ENCODE measurements around the gene DZIP1L.

The DZIP1L gene

GRCh38 chr3:138081371-138082084 is 33.9 kb downstream of the DZIP1L start:
- FAIRE-seq: no peak
- TF ChIP-seq TAF1 (IDR thresholded peaks at IDR 0.05; ENCODE audit: borderline replicate concordance, low read depth, low read length) (no peak), POLR2A (IDR thresholded peaks at IDR 0.05; ENCODE audit: low read depth, low read length) (no peak), POLR2AphosphoS5 (IDR thresholded peaks at IDR 0.05; ENCODE audit: low read depth, low read length) (no peak)
- DNase-seq (ENCODE audit: insufficient read length): no peak

- no peak for FAIRE-seq
- TF ChIP-seq TAF1 (IDR thresholded peaks at IDR 0.05; ENCODE audit: borderline replicate concordance, low read depth, low read length) (no peak), POLR2AphosphoS5 (IDR thresholded peaks at IDR 0.05; ENCODE audit: low read depth, low read length) (no peak), POLR2A (IDR thresholded peaks at IDR 0.05; ENCODE audit: low read depth, low read length) (no peak)
- no peak for DNase-seq (ENCODE audit: insufficient read length)
Observed at GRCh38 chr3:138079901-138080300, 35.5 kb downstream of the DZIP1L start.

DNA sequence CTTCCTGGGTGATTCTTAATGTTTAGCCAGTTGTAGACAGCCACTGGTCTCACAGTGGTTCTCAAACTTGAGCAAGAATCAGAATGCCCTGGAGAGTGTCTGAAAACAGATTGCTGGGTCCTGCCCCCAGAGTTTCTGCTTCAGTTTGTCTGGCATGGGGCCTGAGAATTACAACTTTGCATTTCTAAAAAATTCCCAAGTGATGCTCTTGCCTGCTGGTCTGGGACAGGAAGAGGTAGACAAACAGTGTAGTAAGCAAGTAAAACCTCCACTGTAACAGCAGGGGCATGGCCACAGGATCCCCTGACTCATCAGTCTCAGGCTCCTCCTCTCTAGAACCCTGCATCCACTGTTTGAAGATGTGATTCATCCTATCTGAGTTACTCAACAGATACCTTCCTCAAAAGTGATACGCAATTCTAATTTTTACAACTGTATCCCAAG is 36.5 kb downstream of the DZIP1L start:
- TF ChIP-seq POLR2A (IDR thresholded peaks at IDR 0.05; ENCODE audit: low read depth, low read length) (no peak), POLR2AphosphoS5 (IDR thresholded peaks at IDR 0.05; ENCODE audit: low read depth, low read length) (no peak), TAF1 (IDR thresholded peaks at IDR 0.05; ENCODE audit: borderline replicate concordance, low read depth, low read length) (no peak)
- DNase-seq (ENCODE audit: insufficient read length): no peak
- no peak for FAIRE-seq

GRCh38 chr3:138078096-138078495 is 37.3 kb downstream of the DZIP1L start:
- no peak for FAIRE-seq
- TF ChIP-seq POLR2A (IDR thresholded peaks at IDR 0.05; ENCODE audit: low read depth, low read length): no peak
- TF ChIP-seq TAF1 (IDR thresholded peaks at IDR 0.05; ENCODE audit: borderline replicate concordance, low read depth, low read length): no peak
- no peak for TF ChIP-seq POLR2AphosphoS5 (IDR thresholded peaks at IDR 0.05; ENCODE audit: low read depth, low read length)

GRCh38 chr3:138072796-138073195 is 42.6 kb downstream of the DZIP1L start:
- no peak for TF ChIP-seq POLR2AphosphoS5 (IDR thresholded peaks at IDR 0.05; ENCODE audit: low read depth, low read length)
- TF ChIP-seq POLR2A (IDR thresholded peaks at IDR 0.05; ENCODE audit: low read depth, low read length): no peak
- TF ChIP-seq TAF1 (IDR thresholded peaks at IDR 0.05; ENCODE audit: borderline replicate concordance, low read depth, low read length): no peak
- no peak for DNase-seq (ENCODE audit: insufficient read length)
- FAIRE-seq: no peak

More at GRCh38 chr3:138078096-138078495, 37.3 kb downstream of the DZIP1L start:
- DNase-seq (ENCODE audit: insufficient read length): no peak

DNA sequence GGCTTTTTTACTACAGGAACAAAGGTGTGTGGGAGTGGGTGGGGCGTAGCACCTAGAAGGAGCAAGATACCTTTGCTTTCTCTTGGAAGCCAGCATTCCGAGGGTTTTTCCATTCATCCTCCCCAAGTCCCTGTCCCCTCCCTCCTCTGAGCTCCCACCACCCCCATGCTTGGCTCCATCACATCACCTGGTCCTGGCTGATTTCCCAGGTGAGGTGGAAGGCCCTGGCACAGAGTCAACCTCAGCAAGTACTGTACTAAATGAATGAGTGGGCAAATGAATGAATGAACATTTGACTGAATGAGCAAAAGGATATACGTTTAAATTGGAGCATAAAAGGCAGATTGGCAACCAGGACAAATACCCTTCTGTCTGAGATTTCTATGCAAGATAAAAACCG is 45.4 kb downstream of the DZIP1L start:
- no peak for TF ChIP-seq TAF1 (IDR thresholded peaks at IDR 0.05; ENCODE audit: borderline replicate concordance, low read depth, low read length)
- DNase-seq (ENCODE audit: insufficient read length) (no peak), FAIRE-seq (no peak)

- FAIRE-seq (peak; percentile 88), DNase-seq (ENCODE audit: insufficient read length) (peak; percentile 72)
- TF ChIP-seq TAF1 (IDR thresholded peaks at IDR 0.05; ENCODE audit: borderline replicate concordance, low read depth, low read length) (no peak), POLR2AphosphoS5 (IDR thresholded peaks at IDR 0.05; ENCODE audit: low read depth, low read length) (no peak), POLR2A (IDR thresholded peaks at IDR 0.05; ENCODE audit: low read depth, low read length) (no peak)
Observed at GRCh38 chr3:138068579-138069174, 46.7 kb downstream of the DZIP1L start.

GRCh38 chr3:138068046-138068445 is 47.4 kb downstream of the DZIP1L start:
- no peak for DNase-seq (ENCODE audit: insufficient read length)
- TF ChIP-seq TAF1 (IDR thresholded peaks at IDR 0.05; ENCODE audit: borderline replicate concordance, low read depth, low read length): no peak
- no peak for TF ChIP-seq POLR2AphosphoS5 (IDR thresholded peaks at IDR 0.05; ENCODE audit: low read depth, low read length)
- TF ChIP-seq POLR2A (IDR thresholded peaks at IDR 0.05; ENCODE audit: low read depth, low read length): no peak
- FAIRE-seq: no peak

GRCh38 chr3:138066972-138067371 is 48.4 kb downstream of the DZIP1L start:
- no peak for DNase-seq (ENCODE audit: insufficient read length)

DNA sequence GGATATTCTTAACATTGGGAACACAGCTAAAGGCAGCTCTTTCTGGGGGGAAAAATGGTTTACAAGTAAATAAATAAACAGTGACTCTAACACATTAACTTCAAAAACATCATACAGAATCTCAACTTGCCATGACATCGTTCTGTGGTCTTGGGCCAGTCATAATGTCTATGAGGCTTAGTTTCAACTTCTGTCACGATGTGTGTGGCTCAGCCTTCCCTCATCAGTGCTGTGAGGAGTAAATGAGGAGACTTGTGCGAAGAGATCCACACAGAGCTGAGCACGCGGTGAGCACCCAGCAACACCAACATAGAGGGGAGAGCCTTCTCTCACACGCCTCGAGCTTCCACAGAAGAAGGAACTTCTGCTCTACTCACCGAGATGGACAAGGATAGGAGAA is 49.0 kb downstream of the DZIP1L start:
- FAIRE-seq (peak; percentile 94), DNase-seq (ENCODE audit: insufficient read length) (no peak)
- TF ChIP-seq POLR2AphosphoS5 (IDR thresholded peaks at IDR 0.05; ENCODE audit: low read depth, low read length) (no peak), TAF1 (IDR thresholded peaks at IDR 0.05; ENCODE audit: borderline replicate concordance, low read depth, low read length) (no peak), POLR2A (IDR thresholded peaks at IDR 0.05; ENCODE audit: low read depth, low read length) (no peak)

More at GRCh38 chr3:138066972-138067371, 48.4 kb downstream of the DZIP1L start:
- TF ChIP-seq POLR2A (IDR thresholded peaks at IDR 0.05; ENCODE audit: low read depth, low read length): no peak
- TF ChIP-seq POLR2AphosphoS5 (IDR thresholded peaks at IDR 0.05; ENCODE audit: low read depth, low read length): no peak
- TF ChIP-seq TAF1 (IDR thresholded peaks at IDR 0.05; ENCODE audit: borderline replicate concordance, low read depth, low read length): no peak
- no peak for FAIRE-seq

DNA sequence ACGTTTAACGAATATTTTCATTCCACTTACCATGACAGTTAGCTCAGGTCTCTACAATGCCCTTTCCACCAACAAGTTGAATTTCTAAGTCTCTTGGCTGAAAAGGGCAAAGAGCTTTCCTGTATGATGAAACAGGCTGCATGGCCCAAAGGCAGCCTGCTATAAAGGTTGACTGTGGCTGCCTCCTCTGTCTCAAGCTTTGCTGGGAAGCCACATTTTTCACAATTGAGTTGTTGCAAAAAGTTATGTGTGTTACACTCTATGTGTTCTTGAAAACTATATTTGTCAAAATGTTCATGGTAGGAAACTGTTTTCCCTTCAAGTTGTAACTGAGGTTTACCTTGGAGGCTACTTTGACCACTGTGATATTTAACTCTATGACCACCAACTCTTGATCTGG is 49.5 kb downstream of the DZIP1L start:
- TF ChIP-seq POLR2AphosphoS5 (IDR thresholded peaks at IDR 0.05; ENCODE audit: low read depth, low read length): no peak
- no peak for TF ChIP-seq TAF1 (IDR thresholded peaks at IDR 0.05; ENCODE audit: borderline replicate concordance, low read depth, low read length)
- no peak for TF ChIP-seq POLR2A (IDR thresholded peaks at IDR 0.05; ENCODE audit: low read depth, low read length)
- no peak for DNase-seq (ENCODE audit: insufficient read length)
- FAIRE-seq: no peak

DNA sequence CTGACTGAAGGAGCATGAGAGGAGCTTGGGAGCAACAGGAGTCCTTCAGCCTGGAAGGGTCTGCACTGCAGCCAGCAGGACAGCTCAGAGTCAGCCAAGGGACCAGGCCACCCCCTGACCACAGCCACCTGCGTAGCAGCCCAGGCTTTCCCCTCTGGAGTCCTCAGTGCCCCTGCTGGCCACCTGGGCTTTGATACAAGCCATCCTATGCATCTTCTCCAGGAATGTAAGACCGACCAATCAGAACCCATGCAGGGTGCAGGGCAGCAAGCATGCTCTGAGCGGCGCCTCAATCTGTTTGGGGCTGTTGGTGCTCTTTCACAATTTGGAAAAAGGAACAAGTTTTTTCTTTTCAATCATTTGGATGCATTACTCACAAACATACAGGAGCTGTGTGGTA is 52.0 kb downstream of the DZIP1L start:
- FAIRE-seq: no peak
- no peak for DNase-seq (ENCODE audit: insufficient read length)
- no peak for TF ChIP-seq POLR2AphosphoS5 (IDR thresholded peaks at IDR 0.05; ENCODE audit: low read depth, low read length)
- TF ChIP-seq TAF1 (IDR thresholded peaks at IDR 0.05; ENCODE audit: borderline replicate concordance, low read depth, low read length): no peak
- TF ChIP-seq POLR2A (IDR thresholded peaks at IDR 0.05; ENCODE audit: low read depth, low read length): no peak

All from GM12892 (cell line).